SK-MEL-5 (cell line): ENCODE data around the gene MTA1. TPM values are rescaled to one million over a fixed set of nuclear protein-coding genes. Genes with fewer than 3 reads are reported as not detected.

Experiments
- DNase-seq: peaks from one replicate; pipeline ENCODE4 v3.0.0-alpha.2; 2016; ENCODE audit warnings: low read depth, low spot score
- in situ Hi-C: cut with HindIII; loops from 2 replicates; pipeline ENCODE4 v1.10.0; 2016; ENCODE audit warnings: low sequenced_read_pairs, high pct_unique_total_duplicates, low pct_unique_long_range_greater_than_20kb
- total RNA-seq: library from RNA; depleted of rRNA; stranded (reverse); fragments of >200 nt; shearing (Covaris generic); gene quantifications from 2 replicates; pipeline ENCODE4 v1.2.3, GENCODE V29; 2014

The MTA1 gene
- total RNA-seq, 1 experiment from 2014 or later, result 36.3 TPM

DNA sequence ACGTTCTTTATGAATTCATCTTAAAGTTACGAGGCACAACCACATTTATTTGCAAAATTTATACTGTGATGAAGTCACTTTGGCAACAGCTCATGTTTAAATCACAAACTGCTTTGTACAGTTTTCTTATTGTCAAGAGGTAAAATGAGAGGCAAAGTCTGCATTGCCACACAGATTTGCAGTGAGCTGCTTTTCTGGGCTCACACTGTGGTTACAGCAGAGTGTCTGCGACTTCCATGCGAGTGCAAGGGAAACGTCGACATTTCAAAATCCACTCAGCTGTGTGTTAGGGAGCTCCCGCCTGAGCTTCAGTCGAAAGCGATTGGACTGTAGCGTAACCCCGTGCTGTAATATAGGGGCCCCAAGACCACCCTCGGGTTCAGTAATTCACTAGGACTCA is 13.0 kb downstream of the MTA1 start:
- no peak for DNase-seq
- in situ Hi-C loops, result no loop called here

DNA sequence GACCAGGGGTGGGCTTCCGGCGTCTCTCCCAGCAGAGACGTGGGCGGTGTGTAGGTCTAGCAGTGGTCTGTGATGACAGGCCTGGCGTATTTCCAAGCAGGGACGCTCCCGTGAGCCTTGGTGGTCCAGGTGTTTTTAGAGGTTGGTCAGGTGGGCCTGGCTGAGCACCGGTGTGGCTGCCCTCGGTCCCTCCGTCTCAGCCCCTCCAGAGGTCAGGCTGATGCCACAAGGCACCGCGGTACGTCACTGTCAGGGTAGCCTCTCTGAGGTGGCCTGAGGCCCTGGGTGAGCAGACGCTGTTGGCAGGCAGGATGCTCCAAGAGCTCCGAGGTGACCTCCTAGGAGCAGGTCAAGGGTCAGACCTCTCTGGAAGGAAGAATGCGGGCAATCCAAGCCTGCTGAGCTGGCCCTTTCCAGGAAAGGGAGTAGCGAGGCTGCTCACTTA is 13.6 kb downstream of the MTA1 start:
- no peak for DNase-seq
- in situ Hi-C loops, result no loop called here

DNA sequence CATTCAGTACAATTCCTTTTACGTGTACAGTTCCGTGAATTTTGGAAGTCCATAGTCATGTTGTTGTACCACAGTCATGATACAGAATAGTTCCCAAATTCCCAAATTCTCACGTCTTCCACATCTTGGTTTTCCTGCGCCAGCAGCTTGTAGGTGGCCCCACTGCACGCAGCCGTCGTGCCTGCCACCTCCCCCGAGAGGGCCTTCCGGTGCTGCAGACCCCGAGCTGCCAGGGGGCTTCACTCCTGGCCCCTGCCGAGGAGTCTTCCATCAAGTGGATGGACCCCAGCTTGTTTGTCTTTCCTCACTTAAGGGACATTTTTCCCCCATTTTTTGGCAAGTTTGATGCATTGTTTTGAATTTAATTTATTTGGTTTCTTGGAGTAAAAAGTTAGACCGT is 16.8 kb downstream of the MTA1 start:
- in situ Hi-C loops, result no loop called here

DNA sequence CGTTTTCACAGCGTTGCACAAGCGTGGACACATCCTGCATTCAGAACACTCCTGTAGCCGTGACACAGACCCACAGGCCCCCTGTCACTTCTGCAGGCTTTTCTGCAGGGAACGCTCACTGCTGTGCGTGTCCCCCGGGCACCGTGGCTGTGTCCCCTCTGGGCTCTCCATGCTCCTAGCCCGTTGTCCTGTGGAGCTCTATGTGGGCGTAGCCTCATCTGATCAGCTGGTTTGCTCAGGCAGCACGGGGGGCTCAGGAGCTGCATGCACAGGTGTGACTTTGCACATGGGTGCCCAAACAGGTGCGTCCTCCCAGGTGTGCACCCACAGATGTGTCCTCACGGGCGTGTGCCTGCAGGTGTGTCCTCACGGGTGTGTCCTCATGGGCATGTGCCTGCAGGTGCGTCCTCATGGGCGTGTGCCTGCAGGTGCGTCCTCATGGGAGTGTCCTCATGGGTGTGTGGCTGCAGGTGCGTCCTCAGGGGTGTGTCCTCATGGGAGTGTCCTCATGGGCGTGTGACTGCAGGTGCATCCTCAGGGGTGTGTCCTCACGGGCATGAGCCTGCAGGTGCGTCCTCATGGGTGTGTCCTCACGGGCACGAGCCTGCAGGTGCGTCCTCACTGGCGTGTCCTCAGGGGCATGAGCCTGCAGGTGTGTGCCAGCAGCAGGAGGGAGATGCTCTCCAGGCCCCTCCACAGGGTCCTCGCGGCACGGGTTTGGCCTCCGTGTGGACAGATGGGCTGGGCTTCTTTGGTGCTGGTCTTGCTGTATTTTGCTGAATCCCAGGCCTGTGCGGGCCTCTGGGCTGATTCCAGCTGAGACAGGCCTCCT is 17.5 kb downstream of the MTA1 start:
- in situ Hi-C loops, result no loop called here
- DNase-seq, result no peak

More for the DNA sequence above, 16.8 kb downstream of the MTA1 start:
- DNase-seq, result no peak

DNA sequence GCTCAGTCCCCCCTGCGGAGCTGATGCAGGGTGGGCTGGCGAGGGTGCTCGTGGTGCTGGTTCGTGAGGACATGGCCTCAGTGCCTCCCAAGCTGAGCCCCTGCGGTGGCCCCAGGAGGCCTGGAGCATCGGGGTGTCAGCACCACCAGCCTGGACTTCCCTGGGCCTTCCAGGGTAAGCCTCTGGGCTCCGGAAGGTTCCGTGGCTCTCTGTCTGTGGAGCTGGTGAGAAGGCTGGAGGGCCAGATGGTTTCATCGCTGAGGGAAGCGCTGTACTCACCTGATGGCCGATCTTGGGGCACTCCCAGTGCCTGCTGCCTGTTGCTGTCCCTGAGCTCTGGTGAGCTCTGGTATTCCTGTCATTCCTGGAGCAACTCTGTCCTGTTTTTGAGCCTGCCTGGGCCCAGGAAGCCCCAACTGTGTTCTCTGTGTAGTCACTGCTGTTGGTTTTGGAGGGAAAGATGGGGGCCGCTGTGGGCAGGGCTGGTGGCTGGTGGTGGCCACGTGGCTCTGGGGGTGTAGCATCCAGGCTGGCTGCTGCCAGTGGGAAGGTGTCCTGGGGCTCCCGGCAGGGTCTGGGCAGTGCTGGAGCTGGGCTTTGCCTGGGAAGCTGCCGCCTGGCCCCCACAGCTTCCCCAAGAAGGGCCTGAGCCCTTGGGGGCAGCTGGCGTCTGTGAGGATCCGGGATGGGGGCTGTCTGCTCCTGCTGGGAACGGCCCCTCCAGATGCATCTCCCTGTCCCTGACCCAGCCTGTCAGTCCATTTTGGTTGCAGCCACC is 18.3 kb downstream of the MTA1 start:
- no peak for DNase-seq
- in situ Hi-C loops, result no loop called here

DNA sequence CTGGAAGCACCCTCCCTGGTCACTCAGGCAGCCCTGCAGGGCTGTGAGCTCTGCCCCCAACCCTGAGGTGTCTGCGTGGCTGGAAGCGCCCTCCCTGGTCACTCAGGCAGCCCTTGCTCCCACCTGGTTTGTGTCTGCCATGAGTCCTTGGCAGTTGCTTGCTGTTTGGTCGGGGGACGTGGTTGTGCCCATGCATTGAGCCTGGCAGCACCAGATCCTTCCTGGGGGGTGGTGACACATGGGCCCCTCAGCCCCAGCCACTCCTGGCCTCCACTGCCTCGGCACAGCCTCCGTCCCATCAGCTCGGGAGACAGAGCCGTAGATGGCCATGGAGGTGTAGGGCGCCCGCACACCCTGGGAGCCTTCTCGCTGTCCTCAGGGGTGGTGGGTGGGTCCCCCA is 19.6 kb downstream of the MTA1 start:
- in situ Hi-C loops, result no loop called here
- DNase-seq, result no peak

DNA sequence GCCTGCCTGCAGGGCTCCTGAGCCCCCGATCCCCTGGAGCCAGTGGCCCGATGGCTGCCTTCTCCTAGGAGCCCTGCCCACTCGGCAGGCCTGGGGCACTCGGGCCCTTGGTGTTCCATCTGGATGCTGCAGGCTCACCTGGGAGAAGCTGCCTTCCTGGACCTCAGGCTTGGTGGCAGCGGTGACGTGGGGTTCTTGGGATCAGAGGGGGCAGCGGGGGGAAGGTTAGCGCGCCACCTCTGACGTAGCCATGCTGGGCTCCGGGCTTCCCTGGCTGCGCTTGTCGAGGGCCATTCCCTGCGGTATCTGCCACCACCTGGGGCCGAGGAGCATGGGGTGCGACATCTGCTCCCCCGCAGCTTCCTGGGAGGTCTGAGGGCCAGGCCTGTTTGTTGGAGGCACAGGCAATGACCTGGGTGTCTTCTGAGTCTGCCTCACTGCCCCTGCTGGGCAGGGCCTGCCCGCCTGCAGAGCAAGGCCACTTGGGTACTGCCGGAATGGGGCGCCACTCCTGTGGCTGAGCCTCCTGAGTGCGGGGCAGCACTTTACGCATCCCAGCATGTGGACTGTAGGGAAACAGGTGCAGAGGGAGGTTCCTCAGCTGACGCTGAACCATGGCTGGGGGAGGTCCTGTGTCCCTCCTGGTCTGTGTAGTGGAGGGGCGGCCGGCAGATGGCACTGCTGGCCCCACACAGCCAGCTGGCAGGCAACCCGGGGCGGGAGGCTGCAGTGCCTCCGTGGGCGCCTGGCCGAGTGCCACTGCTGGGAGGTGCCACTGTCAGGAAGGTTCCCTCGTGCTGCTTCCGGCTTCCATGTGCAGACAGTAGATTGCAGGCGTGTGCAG is 20.3 kb downstream of the MTA1 start:
- in situ Hi-C loops, result no loop called here
- DNase-seq, result peak; percentile 52

DNA sequence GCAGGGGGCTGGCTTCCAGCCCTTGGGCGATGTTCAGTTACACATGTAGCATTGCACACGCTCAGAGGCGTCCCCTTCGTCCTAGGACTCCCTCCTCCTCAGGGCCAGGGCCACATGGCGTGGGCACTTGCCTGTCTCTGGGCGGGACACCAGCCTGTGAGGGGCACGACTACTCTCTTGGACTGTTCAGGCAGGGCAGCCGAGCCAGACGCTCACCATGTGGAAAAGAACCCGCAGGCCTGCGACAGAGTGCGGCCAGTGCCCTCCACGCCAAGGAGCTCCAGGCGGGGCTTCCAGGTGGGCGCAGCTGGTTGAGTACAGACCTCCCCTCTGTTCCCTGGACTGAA is 20.9 kb downstream of the MTA1 start:
- no peak for DNase-seq
- in situ Hi-C loops, result no loop called here

DNA sequence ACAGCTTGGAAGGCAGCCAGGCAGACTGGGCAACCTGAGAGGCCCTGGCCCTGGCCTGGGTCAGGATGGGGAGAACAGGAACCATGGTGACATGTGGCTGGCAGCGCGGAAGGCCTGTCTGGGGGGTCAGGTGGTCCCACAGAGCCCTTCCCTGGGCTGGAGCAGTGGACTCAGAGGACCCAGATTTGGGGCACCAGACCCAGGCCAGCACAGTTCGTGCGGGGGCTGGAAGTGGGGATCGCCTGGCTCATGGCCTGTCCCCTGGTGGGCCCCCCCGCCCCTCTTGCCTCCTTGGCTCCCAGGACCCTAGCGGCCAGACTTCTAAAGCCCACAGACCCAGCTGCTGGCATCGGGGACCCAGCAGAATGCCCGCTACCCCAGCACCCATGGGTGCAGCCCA is 21.4 kb downstream of the MTA1 start:
- DNase-seq, result no peak
- in situ Hi-C loops, result no loop called here

DNA sequence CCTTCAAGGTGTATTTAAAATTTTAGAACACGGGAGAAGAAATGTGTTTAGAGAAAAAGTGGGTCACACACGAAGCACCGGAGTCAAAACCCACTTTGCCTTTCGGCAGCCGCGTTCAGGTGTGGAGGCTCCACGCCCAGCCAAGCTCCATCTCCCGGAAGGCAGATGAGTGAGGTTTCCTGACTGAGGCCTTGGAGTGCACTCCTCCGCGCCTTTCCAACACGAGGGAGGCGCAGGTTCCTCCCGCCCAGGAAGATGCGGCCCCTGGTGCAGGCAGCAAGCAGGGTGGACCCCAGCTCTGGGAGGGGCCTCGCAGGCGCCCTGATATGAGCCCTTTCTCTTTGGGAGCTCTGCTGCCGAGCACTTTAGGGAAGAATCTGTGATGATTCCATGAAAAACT is 22.5 kb downstream of the MTA1 start:
- no peak for DNase-seq
- in situ Hi-C loops, result no loop called here

DNA sequence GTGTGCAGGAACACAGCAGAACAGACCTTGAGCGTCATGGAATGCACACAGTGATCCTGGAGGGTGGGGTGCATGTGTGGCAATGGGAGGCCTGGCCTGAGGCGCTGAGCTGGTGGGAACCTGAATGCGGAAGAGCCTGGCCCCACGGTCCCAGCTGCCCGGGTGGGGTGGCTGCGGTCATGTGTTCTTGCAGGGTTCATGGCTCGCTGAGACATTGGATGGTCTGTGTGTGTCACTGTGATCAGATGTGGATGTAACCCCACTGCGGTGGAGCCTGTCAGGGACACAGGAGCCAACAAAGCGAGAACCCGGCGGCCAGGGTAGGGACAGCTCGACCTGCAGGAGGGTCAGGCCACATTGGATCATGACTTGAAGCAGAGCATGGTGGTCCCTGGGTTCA is 23.2 kb downstream of the MTA1 start:
- DNase-seq, result no peak
- in situ Hi-C loops, result no loop called here

DNA sequence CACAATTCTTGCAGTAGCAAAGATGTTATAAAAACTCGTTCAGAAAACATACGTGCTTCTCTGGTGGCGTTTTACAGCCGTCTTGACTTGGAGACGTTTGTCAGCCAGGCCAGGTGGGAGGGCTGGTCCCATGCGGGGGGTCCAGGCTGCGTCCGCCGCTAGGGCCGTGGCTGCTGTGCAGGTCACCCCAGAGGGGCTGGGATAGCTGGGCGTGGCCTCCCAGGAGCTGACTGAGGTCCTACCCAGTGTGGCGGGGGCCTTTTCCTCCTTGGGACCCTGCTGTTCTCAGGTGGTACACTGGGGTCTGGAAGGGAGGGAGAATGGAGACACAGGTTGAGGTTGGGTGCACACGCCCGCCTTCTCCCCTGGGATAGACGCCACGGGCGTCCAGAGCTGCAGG is 25.2 kb downstream of the MTA1 start:
- DNase-seq, result no peak
- in situ Hi-C loops, result no loop called here

DNA sequence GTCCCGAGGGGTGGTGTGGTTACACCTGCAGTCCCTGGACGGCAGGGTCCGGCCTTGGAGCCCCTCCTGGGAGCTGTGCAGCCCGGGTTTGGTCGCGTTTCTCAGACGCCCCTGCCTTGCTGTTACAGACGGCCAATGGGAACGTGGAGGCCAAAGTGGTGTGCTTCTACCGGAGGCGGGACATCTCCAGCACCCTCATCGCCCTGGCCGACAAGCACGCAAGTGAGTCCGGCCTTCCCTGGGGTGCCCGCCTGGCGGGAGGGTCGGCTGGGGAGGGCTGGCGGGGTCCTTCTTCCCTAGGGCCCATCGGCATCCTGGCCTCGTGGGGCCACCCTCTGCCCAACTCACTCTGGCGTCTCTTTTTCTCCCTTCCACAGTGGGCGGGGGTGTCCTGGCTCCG is 25.7 kb downstream of the MTA1 start:
- in situ Hi-C loops, result no loop called here
- no peak for DNase-seq

DNA sequence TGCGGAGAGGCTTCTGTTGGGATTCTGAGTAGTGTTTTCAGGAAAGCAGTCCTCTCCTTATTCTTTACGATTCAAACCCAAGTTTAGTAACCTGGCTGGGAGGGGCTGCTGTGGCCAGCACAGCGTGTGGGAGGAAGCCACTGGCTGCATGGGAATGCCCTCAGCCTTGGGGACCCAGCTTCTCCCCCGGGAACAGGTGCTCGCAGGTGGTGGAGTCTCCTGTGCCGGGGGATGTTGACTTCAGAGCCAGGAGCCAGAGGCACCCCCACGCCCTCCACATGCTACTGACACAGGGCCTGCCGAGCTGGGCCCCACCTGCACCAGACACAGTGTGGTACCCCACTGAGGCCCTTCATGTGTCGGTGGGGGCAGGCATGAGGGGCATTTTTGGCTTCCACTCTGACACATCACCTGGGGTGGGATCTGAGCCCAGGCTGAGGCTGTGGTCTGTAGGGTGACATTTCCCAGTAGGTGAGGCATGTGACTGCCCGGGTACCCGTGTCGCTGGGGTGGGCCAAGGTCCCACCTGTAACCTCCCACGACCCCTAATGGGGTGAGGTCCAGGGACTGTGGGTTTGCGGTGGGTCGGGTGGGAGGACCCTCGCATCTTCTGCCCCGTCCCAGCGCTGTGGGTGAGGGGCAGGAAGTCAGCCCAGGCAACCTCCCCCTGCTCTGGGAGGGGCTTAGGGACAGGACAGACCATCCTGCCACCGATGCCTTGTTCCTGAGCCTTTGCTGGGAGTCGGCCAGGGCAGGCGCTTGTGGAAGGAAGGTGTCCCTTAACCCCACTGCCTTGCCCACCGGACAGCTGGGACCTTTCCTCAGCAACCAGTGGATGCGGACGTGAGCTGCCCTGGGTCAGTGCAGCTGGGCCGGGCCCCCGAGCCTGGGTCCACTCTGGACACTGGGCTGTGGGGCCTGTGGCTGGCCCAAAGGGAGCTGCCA is 26.5 kb downstream of the MTA1 start:
- in situ Hi-C loops, result no loop called here
- DNase-seq, result no peak

DNA sequence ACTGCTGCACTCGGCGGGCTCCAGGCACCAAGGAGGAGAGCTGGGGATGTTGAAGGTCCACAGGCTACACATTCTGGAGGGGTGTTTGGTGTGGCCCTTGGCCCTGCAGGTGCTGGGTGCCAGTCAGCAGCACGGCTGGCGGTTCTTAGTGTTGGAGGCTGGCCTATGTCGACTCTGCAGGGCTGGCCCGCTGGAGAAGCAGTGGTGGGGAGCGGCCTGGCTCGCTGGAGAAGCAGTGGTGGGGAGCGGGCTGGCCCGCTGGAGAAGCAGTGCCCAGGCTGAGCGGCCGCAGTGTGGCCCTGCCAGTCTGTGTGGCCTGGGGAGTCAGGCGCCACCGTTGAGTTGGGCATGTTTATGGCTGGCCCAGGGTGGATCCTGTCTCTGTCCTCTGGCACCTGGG is 27.3 kb downstream of the MTA1 start:
- in situ Hi-C loops, result no loop called here
- DNase-seq, result no peak

DNA sequence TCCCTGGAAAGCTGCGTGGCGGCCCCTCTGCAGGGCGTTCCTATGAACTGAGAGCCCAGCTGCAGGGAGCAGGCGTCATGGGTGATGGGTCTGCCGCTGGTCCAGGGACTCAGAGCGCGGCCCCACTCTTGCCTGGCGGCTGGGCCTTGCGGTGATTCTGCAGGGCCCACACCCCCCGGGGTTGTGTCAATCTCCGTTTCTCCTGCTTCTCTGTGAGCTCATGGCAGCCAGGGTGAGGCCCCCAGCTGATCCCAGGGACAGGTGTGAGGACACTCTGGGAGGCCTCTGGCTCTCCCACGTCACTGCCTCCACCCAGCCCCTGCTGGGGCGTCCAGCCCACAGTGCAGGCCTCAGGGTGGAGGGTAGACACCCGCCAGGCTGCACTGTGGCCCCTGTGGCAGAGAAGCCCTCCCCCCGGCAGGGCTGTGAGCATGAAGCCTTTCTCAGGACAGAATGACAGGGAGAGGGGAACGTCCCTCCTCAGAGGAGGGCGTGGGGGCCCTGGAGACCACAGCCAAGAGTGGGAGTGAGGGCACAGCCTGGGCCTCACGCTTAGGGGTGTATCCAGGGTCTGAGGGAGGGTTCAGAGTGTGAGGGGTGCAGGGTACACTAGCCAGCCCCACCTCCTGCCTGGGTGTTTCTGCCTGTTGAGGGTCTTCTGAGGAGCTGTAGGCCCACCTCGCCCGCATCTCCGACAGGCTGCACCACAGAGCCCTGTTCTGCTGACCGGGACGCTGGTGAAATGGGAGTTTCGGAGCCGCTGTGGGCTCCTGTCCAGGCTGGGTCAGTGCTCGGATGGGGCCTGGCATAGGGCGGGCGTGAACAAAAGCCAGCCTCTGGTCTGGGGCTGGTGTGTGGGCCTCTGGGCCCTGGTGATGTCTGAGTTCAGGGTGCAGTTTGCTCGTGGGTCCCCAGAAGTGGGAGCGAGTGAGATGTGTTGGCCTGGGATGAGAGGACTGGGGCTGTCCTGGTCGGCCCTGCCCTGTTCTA is 28.3 kb downstream of the MTA1 start:
- in situ Hi-C loops, result no loop called here
- DNase-seq, result no peak
